ENCODE data around the gene AACS.
"Not testable (repeated sequence)": the region's sequence is repeated elsewhere in the genome, so short reads cannot be mapped to it uniquely, and the experiment has no call there.

The AACS gene

GRCh38 chr12:125057708-125058107, 7.5 kb upstream of the AACS start:
- DNase-seq, result no peak

- no peak for DNase-seq
These were observed 4.0 kb upstream of the AACS start for GRCh38 chr12:125061229-125061628.

GRCh38 chr12:125063522-125063921, 1.7 kb upstream of the AACS start:
- not testable (repeated sequence) for DNase-seq

- DNase-seq, result no peak
These were observed 743 bp upstream of the AACS start for GRCh38 chr12:125064492-125064891.

- DNase-seq, result no peak
These were observed 810 bp downstream of the AACS start for GRCh38 chr12:125065919-125066570.

- no peak for DNase-seq
These were observed 3.2 kb downstream of the AACS start for GRCh38 chr12:125068391-125068790.

GRCh38 chr12:125069616-125070015, 4.4 kb downstream of the AACS start:
- DNase-seq, result no peak

- DNase-seq, result no peak
These were observed 4.9 kb downstream of the AACS start for GRCh38 chr12:125070112-125070511.

GRCh38 chr12:125070661-125071390, 5.6 kb downstream of the AACS start:
- no peak for DNase-seq

GRCh38 chr12:125071456-125071855, 6.2 kb downstream of the AACS start:
- no peak for DNase-seq

GRCh38 chr12:125072496-125072895, 7.3 kb downstream of the AACS start:
- DNase-seq, result no peak

GRCh38 chr12:125074294-125074693, 9.1 kb downstream of the AACS start:
- not testable (repeated sequence) for DNase-seq

GRCh38 chr12:125076103-125076502, 10.9 kb downstream of the AACS start:
- no peak for DNase-seq

GRCh38 chr12:125079084-125079483, 13.8 kb downstream of the AACS start:
- DNase-seq, result no peak

- DNase-seq, result no peak
These were observed 14.7 kb downstream of the AACS start for GRCh38 chr12:125079648-125080645.

GRCh38 chr12:125081427-125081826, 16.2 kb downstream of the AACS start:
- DNase-seq, result no peak

GRCh38 chr12:125083072-125083471, 17.8 kb downstream of the AACS start:
- DNase-seq, result no peak

GRCh38 chr12:125088199-125088598, 23.0 kb downstream of the AACS start:
- DNase-seq, result not testable (repeated sequence)

GRCh38 chr12:125089083-125089482, 23.8 kb downstream of the AACS start:
- no peak for DNase-seq

- DNase-seq, result no peak
These were observed 24.4 kb downstream of the AACS start for GRCh38 chr12:125089626-125090025.

- DNase-seq, result no peak
These were observed 25.2 kb downstream of the AACS start for GRCh38 chr12:125090437-125090836.

GRCh38 chr12:125091401-125091800, 26.2 kb downstream of the AACS start:
- DNase-seq, result no peak

GRCh38 chr12:125092108-125092871, 27.1 kb downstream of the AACS start:
- no peak for DNase-seq

Data from activated CD4-positive, alpha-beta T cell treated with anti-CD3 and anti-CD28 coated beads, Interleukin-2, amount 50 U/mL, for 4 hours (primary cell).